ENCODE results near the gene MAN2B2.
A peak's percentile ranks its signal among the peaks of the same experiment; 100 is the strongest.
"Not testable (repeated sequence)": the region's sequence is repeated elsewhere in the genome, so short reads cannot be mapped to it uniquely, and the experiment has no call there.

MAN2B2 gene

DNA sequence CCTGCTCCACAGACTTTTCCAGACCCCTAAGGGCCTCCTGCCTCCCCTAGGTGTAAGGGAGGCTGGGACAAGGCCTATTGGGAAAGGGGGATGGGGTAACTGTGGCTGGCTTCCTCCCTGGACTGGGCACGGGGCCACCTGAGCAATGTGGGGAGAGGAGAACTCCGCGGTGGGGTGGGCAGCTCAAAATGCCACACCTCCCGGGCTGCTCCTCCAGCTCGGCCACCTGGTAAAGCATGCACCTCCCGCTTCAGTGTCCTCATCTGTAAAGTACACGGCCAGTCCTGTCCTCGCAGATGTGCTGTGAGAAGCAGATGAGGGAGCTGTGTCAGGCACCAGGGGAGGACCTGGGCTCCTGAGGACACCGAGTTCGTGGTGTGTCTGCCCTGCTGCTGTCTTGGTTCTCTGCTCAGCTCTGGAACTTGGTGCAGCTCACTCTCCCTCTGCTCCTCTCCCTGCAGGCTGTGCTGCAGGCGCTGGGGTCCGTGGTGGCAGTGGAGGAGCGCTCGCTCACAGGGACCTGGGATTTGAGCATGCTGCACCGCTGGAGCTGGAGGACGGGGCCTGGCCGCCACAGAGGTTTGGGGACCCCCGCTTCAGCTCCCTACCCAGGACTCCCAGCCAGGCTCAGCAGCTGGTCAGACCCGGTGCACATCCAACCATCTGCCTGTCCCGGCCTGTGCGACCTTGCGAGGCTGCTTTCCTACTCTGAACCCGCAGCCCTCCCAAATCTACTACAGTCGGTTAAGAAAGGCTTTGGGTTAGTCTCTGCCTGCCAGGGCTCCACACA, 44.7 kb downstream of the MAN2B2 start:
- no peak for DNase-seq

DNA sequence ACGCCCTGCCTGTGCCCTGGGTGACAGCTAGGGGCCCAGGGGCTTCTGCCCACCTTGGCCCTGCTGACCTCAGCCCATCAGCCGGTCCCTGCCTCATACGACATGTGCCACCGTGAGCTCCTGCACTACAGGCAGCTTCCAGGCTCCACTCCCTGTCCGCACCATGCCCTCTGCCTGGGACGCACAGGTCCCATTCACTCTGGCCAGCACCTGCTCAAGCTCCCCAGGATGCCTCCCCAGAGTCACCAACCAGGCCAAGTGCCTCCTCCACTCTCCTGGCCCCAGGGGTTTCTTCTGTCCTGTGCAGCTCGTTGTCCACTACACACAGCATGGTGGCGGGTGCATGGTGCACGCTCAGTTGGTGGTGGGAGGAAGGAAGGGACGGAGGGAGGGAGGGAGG, 45.3 kb downstream of the MAN2B2 start:
- no peak for DNase-seq

DNA sequence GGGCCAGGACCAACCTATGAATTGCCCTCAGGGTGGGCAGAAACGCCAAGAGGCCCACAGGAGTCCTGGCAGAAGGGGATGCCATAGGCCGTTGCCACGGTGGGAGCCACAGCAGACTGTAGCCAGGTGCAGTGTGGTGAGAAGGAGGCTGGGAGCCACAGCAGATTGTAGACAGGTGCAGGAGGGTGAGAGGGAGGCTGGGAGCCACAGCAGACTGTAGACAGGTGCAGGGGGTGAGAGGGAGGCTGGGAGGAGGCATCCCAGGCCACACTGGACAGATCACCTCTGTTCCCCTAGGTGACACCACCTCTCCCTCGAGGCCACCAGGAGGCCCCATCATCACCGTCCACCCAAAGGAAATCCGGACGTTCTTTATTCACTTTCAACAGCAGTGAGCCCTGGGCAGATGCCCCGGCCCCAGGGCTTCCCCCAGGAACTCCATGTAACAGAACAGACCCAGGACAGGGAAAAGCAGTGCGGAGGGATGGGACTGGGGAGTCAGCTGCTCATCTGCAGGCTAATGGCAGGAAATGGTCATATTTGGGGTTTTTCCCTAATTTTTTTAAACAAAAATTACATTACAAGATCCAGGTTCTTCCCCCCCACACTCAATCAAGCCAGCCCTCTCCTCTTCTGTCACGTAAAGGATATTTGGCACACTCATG, 46.0 kb downstream of the MAN2B2 start:
- no peak for DNase-seq

DNA sequence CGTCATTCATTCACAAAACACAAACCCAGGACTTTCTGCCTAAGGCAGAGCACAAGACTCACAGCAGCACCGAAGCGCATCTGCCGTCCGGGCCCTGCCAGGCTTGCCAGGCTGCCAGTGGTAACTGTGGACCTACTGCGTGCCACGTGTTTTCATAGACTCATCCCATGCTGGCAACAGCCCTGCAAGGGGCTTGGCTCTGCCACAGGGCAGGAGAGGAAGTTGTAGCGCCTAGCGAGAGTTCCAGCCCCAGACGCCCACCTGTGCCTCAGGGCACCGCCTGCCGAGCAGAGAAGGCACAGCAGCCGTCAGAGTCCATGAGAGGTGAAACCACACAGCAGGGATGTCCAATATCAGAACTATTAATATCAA, 46.6 kb downstream of the MAN2B2 start:
- no peak for DNase-seq

DNA sequence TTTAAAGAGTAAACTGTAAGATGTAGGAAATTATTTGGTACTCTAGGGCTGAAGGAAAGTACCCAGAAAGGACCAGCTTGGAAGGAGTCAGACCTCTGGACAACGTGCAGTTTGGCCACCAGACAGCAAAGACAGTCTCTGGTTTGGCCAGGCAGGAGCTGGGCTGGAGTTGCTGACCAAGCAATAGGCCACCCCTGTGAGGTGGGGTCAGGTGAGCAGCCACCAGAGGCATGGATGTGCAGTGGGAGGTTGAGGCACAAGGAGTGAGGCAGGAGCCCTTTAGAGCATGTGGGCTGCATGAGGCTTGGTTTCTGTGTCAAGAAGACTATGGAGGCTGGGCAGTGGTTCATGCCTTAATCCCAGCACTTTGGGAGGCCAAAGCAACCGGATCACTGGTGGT, 47.8 kb downstream of the MAN2B2 start:
- no peak for DNase-seq

DNA sequence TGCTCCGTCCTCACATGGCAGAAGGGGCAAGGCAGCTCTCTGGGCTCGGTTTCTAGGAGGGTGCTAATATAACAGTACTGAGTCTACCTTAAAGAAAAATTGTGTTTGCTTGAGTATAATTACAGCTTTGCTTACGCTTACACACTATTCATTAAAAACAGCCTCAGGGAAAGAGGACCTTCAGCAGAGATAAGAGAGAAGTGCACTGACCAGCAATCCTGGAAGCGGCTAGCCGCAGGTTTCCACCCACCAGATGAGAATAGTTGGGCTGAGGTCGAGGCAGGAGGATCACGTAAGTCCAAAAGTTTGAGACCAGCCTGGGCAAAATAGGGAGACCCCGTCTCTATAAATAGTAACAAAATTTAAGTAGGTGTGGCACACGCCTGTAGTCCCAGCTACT, 50.3 kb downstream of the MAN2B2 start:
- no peak for DNase-seq

DNA sequence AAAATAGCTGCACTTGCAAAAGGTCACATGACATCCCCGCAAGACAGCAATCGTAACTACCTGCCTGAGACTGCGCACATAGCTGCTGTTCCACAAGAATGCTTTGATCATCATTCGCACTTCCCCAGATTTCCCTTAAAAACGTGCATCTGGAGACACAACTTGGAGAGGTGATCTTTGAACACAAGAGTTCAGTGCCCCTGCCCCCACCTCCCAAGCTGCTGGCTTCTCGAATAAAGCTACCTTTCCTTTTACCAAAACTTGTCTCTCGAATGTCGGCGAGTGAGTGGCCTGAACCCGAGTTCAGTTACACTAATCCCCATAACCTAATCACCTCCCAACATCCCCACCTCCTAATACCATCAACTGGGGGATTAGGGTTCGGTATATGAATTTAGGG, 51.1 kb downstream of the MAN2B2 start:
- no peak for DNase-seq

DNA sequence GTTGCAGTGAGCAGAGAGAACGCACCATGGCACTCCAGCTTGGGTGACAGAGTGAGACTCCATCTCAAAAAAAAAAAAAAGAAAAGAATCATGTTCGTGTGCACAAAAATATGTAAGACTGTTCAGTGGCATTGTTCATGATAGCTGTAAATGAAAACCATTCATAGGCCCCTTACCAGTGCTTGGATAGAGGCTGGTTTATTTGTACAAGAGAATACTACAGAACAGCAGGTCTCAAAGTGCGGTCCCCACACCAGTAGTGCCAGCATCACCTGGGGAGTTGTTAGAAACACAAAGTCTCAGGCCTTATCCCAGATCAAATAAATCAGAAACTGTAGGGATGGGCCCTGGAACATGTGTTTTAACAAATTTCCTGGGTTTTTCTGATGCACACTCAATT, 52.8 kb downstream of the MAN2B2 start:
- DNase-seq, result no peak

DNA sequence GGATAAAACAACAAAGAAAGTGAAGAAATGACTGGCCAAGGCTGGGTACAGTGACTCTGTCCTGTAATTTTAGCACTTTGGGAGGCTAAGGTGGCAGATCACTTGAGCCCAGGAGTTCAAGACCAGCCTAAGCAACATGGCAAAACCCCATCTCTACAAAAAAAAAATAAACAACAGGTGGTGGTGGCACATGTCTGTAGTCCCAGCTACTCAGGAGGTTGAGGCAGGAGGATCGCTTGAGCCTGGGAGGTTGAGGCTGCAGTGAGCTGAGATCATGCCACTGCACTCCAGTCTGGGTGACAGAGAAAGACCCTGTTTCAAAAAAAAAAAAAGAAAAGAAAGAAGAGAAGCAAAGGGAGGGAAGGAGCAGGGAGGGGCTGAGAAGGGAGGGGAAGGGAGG, 53.5 kb downstream of the MAN2B2 start:
- DNase-seq, result not testable (repeated sequence)

DNA sequence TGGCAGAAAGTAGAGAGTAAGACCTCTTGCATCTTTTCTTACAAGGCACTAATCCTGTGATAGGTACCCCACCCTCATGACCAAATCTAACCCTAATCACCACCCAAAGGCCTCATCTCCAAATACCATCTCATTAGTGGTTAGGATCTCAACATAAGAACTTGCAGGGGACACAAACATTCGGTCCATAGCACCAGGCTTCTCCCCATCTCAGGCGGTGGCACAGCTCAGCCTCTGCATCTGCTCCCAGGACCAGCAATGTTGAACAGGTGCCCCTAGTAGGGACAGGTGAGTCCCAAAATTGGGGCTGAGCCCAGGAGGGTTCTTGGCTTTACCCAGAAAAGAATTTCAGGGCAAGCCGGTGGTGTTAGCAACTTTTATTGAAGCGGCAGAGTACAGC, 57.1 kb downstream of the MAN2B2 start:
- no peak for DNase-seq

DNA sequence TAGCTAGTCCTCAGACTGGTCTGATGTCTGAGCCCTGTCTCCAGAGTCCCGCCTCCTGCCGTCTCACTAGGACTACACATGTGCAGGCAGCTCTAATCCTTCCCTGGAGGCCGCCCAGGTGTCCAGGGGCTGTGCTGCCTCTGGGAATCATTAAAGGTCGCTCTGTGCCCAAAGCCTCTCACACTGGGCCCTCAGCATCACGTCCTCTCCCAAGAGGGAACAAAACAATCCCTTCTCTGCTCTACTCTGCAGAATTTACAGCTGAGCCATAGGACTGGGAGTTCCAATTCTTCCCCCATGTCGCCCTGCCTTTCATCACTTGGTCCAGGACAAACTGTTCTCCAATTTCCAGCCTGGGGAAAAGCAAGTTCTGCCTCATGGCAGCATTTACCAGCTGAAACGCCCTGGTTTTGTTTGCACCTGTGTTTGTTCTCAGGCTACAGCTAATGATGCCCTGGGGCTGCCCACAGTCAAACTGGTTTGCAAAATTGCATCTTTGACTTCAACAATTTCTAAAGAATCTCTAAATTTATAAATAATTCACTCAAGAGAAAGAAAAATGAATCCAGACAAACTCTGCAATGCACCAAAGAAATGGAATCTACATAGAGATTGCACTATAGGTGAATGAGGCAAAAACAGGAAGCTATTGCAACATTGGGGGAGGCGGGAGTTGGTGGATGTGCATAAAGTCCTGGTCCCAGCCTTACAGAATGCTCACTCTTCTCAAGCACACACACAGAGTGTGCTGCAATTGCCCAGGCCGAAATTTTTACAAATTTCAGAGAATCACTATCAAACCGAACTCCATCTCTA, 58.3 kb downstream of the MAN2B2 start:
- no peak for DNase-seq

DNA sequence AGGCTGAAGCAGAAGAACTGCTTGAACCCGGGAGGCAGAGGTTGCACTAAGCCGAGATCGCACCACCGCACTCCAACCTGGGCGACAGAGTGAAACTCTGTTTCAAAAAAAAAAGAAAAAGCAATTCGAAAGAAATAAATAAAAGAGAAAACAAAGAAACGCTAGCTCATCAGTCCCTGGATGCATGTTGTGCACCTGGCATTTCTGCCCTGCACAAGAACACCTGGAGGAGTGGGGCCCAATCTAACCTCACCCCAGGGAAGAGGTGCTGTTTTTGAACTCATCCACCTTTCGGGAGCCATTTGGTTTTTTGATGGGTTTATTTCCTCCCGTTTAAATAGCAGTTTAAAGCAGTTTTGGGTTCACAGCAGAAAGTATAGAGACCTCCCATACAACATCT, 59.8 kb downstream of the MAN2B2 start:
- no peak for DNase-seq

DNA sequence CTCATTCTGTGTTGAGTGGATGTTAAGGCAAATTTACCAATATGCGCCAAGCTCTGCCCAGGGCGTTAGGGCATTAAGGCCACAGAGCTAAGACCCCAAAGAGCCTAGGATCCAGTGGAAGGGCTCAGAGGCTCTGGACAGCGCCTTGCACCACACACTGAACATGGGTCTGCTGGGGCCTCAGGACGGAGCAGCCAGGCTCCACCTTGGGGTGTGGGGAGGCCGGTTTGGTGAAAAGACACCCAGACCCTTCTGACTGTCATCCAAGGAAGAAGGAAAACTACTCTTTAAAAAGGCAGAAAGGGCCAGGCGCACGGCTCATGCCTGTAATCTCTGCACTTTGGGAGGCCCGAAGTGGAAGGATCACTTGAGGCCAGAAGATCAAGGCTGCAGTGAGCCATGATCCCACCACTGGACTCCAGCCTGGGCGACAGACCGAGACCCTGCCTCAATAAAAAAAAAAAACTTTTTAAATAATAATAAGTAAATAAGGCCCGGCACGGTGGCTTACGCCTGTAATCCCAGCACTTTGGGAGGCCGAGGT, 64.2 kb downstream of the MAN2B2 start:
- DNase-seq, result no peak

DNA sequence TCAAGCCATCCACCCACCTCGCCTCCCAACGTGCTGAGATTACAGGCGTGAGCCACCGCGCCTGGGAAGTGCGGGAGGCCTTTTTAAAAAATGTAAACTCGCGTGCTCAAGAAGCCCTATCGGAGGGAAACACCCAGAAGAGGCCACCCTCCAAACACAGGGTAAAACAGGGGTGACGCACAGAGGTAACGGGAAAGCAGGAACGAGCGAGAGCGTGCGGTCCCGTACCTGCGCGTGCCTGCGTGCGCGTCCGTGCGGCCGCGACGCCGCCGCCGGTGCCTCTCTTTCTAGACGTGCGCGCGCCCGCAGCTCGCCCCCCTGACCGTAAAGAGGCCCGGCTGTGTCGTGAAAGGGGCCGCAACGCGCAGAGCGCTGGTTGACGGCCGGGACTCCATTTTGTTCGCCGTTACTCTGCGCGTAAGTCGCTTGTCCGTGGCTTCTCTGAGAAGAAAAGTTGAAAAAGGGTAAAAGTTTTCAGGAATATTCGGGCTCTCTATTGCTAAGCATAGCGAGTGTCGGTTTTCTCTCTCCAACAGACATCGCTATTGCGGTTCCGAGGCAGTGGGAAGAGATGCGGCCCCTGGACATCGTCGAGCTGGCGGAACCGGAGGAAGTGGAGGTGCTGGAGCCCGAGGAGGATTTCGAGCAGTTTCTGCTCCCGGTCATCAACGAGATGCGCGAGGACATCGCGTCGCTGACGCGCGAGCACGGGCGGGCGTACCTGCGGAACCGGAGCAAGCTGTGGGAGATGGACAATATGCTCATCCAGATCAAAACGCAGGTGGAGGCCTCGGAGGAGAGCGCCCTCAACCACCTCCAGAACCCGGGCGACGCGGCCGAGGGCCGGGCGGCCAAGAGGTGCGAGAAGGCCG, 65.5 kb downstream of the MAN2B2 start, which contains the start of gene MRFAP1:
Gene MRFAP1, plus strand, starts transcription at position 394 of the 872 bp plus-strand sequence. Its CDS starts 178 bp downstream, at position 572.
- peak; percentile 89 for DNase-seq

DNA sequence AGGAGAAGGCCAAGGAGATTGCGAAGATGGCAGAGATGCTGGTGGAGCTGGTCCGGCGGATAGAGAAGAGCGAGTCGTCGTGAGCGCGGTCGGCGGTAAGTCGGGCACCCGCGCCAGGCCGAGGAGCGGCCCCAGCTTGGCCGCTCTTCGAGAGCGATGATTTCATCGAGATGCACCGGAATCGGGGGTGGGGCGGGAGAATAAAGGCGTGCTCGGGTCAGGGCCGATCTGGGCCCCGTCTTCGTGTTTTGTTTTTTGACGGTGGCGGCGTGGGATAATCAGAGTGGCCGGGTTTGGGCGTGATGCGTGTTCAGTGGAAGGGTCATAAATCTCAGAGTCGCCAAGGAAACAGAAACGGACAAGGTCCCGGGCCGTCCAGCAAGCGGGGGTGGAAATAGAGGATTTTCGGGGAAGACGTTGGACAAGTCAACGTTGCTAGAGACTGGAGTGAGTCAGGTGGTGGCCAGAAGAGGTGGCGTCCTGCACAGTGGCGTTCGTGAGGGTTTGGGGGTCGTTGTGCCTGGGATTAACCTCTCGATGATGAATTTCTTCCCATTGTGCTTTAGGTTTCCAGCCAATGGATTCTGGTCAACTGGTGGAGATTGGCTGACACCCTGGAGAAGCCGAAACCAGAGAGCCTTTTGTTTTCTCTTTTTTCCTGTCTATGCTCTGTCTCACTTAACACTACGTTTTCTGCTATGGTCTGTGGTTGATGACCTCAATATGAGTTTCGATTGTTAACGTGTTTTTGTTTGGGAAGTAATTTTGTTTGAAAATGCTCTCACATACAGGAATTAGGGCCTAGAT, 66.4 kb downstream of the MAN2B2 start:
- peak; percentile 29 for DNase-seq

DNA sequence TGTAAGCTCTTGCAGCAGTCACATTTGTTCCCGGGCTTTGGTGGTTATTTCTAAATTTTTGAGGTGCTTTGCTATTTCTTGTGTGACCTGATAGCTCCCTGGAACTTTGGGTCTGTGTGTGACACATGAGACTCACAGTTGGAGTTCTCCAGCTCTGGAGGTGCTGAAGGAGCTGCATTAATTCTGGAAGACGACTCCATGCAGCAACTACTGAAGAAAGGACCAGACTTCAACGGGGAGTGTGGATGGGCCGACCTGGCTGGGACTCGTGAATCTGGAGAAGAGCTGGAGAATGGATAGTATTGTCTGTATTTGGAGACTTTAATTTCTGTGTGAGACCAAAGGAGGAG, 67.0 kb downstream of the MAN2B2 start:
- no peak for DNase-seq

DNA sequence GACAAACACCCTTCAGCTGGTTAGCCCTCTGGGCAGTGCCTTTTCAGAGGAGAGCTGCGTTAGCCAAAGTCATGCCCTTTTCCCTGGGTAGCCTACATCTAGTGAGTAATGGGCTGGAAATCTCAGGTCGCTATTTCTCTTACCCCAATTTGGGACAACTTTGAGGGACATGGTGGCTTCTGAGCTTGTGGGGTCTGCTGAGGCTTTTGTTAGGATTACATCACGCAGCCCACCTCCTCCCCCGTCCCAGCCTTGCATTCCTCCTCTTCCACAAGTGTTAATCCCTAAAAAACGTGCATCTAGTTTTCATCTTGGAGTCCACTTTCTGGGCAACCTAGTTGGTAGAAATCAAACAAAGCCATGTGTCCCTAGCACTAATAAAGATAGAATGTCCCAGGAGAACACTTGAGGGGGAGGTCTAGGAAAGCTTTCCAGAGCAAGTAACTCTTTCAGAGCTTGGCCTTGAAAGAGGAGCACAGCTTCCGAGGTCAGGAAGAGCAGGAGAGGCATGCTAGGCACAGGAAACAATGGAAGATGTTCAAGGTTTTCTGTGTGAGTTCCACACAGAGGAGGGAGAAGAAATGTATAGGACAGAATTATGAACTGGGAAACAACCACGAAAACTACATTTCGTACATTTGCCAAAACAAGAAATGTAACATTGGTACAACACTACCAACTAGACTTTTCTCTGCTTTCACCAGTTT, 68.3 kb downstream of the MAN2B2 start:
- no peak for DNase-seq

DNA sequence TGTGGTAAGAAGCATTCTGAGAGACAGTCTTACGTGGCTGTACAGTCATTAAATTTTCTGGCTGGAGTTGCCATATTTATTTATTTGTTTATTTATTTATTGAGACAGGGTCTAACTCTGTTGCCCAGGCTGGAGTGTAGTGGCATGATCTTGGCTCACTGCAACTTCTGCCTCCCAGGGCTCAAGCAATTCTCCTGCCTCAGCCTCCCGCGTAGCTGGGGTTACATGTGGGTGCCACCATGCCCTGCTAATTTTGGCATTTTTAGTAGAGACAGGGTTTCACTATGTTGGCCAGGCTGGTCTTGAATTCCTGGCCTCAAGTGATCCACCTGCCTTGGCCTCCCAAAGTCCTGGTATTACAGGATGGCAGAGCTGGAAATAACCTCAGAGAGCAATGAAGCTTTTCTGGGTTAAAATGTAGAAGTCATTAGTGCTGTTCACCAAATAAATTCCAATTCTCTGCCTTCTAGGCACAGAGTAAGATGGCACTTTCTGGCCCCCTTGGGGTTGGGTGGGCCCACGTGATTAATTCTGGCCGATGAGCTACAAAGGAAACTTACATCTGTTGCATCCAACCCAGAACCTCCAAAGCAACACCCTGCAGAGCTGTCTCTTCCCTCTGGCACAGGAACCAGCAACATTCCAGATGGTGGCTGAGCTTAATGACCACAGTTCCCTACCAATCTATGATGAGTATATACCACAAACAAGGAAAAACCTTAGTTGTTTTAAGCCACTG, 70.0 kb downstream of the MAN2B2 start:
- no peak for DNase-seq

DNA sequence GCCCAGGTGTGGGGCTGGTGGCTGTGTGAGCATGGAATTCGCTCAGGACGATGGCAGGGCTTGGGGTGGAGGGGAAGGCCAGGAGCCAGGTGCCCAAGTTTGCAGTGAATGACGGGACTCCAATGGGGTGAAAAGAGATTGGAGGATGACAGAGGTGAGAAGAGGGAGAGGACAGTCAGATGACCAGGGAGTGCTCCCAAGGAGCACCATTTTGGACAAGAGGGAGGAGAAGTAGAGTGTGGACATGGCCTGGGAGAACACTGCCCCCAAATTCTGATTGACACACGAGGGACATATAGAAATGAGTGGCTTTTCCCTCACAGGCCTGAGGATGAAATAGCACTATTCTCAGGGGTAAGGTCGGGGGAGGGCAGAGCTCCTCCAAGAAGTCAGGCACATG, 72.2 kb downstream of the MAN2B2 start:
- no peak for DNase-seq

DNA sequence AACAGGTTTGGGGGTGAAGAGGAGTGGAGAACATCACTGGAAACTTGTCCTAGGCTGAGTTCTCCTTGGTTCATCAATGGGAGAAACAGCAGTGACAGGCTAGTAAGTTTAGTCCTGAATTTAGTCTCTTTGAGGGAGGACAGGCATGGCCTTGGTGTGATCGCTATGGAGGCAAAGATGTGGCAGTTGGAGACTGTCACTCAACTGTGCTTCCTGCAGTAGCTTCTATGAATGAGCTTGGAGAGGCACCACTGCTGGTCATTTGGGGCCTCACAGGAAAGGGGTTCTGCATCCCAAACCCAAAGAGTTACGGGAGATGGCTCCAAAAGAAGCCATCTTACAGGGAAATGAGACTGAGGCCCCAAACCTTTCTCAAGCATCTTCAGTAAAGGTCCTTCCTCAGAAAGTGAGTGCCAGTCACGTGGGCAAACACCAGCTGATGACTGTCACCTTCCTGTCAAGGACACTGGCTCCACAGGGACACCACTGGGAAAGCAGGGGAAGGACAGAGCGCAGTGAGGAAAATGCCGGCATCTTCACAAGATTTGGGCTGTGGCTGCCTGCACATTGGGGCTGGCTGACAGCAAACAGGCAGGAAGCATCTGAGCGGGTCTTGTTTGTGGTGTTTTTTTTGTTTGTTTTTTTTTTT, 72.7 kb downstream of the MAN2B2 start:
- DNase-seq, result no peak

All from activated T-cell treated with anti-CD3 and anti-CD28 coated beads for 4 hours (primary cell).